Endothelial cell of umbilical vein (primary cell): Measurements from ENCODE around the gene SGCE. TPM values are rescaled to one million over a fixed set of nuclear protein-coding genes. Genes with fewer than 3 reads are reported as not detected.

Source experiments
- BruUV-seq: library from RNA; stranded (reverse); fragments of 400-500 nt; replicated peaks from 2 replicates; lab custom pipeline; 2021; lab: Mats Ljungman, UMichigan
- CTCF ChIA-PET: fragments of 300-600, 350-600 bp; sonication (Branson Sonifier 250); formaldehyde crosslinking; loops from one replicate; lab custom pipeline; 2021; ENCODE audit warnings: antibody characterized with exemption, inconsistent platforms; lab: Charles Lee
- POLR2A ChIA-PET: fragments of 300-600, 350-600 bp; sonication (Branson Sonifier 250); formaldehyde crosslinking; loops from one replicate; lab custom pipeline; 2021; ENCODE audit warnings: antibody characterized with exemption, inconsistent platforms; lab: Charles Lee
- DNase-seq: peaks from one replicate; pipeline ENCODE4 v3.0.0-alpha.2; 2011; ENCODE audit warnings: low read depth, low spot score
- FAIRE-seq: peaks from 2 replicates; lab custom pipeline; 2011; peaks lifted over from hg19 to GRCh38; lab: Jason Lieb, UNC
- H2AFZ ChIP-seq: 2 replicates; pipeline ENCODE4 v1.6.0; 2012; ENCODE audit warnings: low read depth, low read length, control low read depth, inconsistent platforms
- H3K27ac ChIP-seq: 2 replicates; pipeline ENCODE4 v1.5.1; 2011; ENCODE audit warnings: low read depth, mild to moderate bottlenecking, control low read depth, low read length, moderate library complexity; ENCODE audit not compliant: insufficient read depth
- H3K27me3 ChIP-seq, 2 experiments: 2 replicates each; pipeline versions ENCODE4 v1.6.0 to v1.6.1; 2011; ENCODE audit warnings: low read length in 2 of 2, mixed read lengths in 1 of 2; ENCODE audit not compliant: control insufficient read depth in 2 of 2, insufficient read depth in 2 of 2
- H3K36me3 ChIP-seq, 2 experiments: 2 replicates in 1 of 2; 3 replicates in 1 of 2; pipeline ENCODE4 v1.5.1; 2011; ENCODE audit warnings: low read length in 2 of 2, mild to moderate bottlenecking in 1 of 2, moderate library complexity in 1 of 2; ENCODE audit not compliant: control insufficient read depth in 2 of 2, insufficient read depth in 2 of 2; ENCODE audit errors: extremely low read depth in 1 of 2
- H3K4me1 ChIP-seq: 3 replicates; pipeline ENCODE4 v1.5.1; 2011; ENCODE audit warnings: mild to moderate bottlenecking, low read length; ENCODE audit not compliant: control insufficient read depth, insufficient read depth; ENCODE audit errors: extremely low read depth
- H3K4me2 ChIP-seq: 2 replicates; pipeline ENCODE4 v1.6.1; 2011; ENCODE audit warnings: low read length, control low read depth, mixed read lengths; ENCODE audit not compliant: insufficient read depth
- H3K4me3 ChIP-seq, 3 experiments: fragments of 200-600 bp in 1 of 3; sonication (generic), shearing (Covaris generic) in 1 of 3; replicated peaks in 1 of 3; 2 replicates each; pipeline ENCODE4 v1.5.1; 2011 to 2016; ENCODE audit warnings: control low read depth in 3 of 3, low read length in 3 of 3, mild to moderate bottlenecking in 2 of 3, inconsistent platforms in 1 of 3, low read depth in 1 of 3, moderate library complexity in 1 of 3; ENCODE audit not compliant: insufficient read depth in 1 of 3
- H3K79me2 ChIP-seq: 2 replicates; pipeline ENCODE4 v1.6.0; 2012; ENCODE audit warnings: low read length, inconsistent platforms; ENCODE audit not compliant: control insufficient read depth, insufficient read depth
- H3K9ac ChIP-seq: replicated peaks from 2 replicates; pipeline ENCODE3; 2011; ENCODE audit warnings: low read length, control low read depth; ENCODE audit not compliant: insufficient read depth; ENCODE audit errors: extremely low read depth
- H3K9me1 ChIP-seq: replicated peaks from 3 replicates; pipeline ENCODE4 v1.6.0; 2011; ENCODE audit warnings: mild to moderate bottlenecking, low read length; ENCODE audit not compliant: control insufficient read depth, insufficient read depth; ENCODE audit errors: extremely low read depth
- H3K9me3 ChIP-seq: replicated peaks from 2 replicates; pipeline ENCODE4 v1.5.1; 2012; ENCODE audit warnings: low read length, inconsistent platforms; ENCODE audit not compliant: control insufficient read depth, insufficient read depth
- H4K20me1 ChIP-seq: replicated peaks from 2 replicates; pipeline ENCODE3; 2011; ENCODE audit warnings: mild to moderate bottlenecking, low read length; ENCODE audit not compliant: control insufficient read depth, insufficient read depth; ENCODE audit errors: extremely low read depth
- EZH2 ChIP-seq: IDR thresholded peaks from 2 replicates; pipeline ENCODE4 v1.6.1; 2012; ENCODE audit warnings: borderline replicate concordance, low read depth, mild to moderate bottlenecking, moderate library complexity, low read length, inconsistent platforms; ENCODE audit not compliant: severe bottlenecking
- FOS ChIP-seq: IDR thresholded peaks from 2 replicates; pipeline ENCODE4 v1.6.1; 2011; ENCODE audit warnings: mild to moderate bottlenecking, low read length, moderate library complexity, borderline replicate concordance; ENCODE audit not compliant: insufficient read depth
- GATA2 ChIP-seq: IDR thresholded peaks from 2 replicates; pipeline ENCODE4 v1.7.0; 2011; ENCODE audit warnings: low read depth, mild to moderate bottlenecking, moderate library complexity, mixed read lengths, low read length; ENCODE audit not compliant: insufficient read length, insufficient read depth
- JUN ChIP-seq: IDR thresholded peaks from 2 replicates; pipeline ENCODE4 v1.6.1; 2011; ENCODE audit warnings: borderline replicate concordance, low read depth; ENCODE audit not compliant: insufficient read length, insufficient read depth
- MYC ChIP-seq: IDR thresholded peaks from one replicate; pipeline ENCODE4 v1.6.1; 2011; ENCODE audit warnings: mild to moderate bottlenecking, low read depth, low read length
- POLR2A ChIP-seq: IDR thresholded peaks from 2 replicates; pipeline ENCODE4 v1.6.1; 2012; ENCODE audit warnings: low read depth, mild to moderate bottlenecking, control low read depth, low read length
- POLR2AphosphoS5 ChIP-seq: IDR thresholded peaks from 2 replicates; pipeline ENCODE4 v1.6.1; 2012; ENCODE audit warnings: low read depth, mild to moderate bottlenecking, control low read depth, low read length, moderate library complexity; ENCODE audit not compliant: insufficient read depth
- dilution Hi-C: fragments of 300-500 bp; cut with MboI; formaldehyde crosslinking; loops from one replicate; pipeline ENCODE4 v1.15.0; 2019; ENCODE audit warnings: low sequenced_read_pairs; ENCODE audit not compliant: extremely low pct_ligation_motif_present
- intact Hi-C: fragments of 100-400 bp; cut with micrococcal nuclease; formaldehyde crosslinking; loops from one replicate; pipeline ENCODE4 v1.10.0; 2022
- polyA plus RNA-seq, 4 experiments: library from polyadenylated mRNA; depleted of rRNA in 3 of 4; stranded (reverse) in 3 of 4; unstranded in 1 of 4; fragments of >200 nt; gene quantifications; 2 replicates each; pipeline versions ENCODE4 v1.2.1 to v1.2.3, GENCODE V29; 2011 to 2012; ENCODE audit warnings: missing spikeins in 1 of 4
- total RNA-seq: library from RNA; stranded (reverse); gene quantifications from 2 replicates; pipeline ENCODE4 v1.2.3, GENCODE V29; 2021
- TF ChIP-seq, protein P1 (sequence below): IDR thresholded peaks from 2 replicates; pipeline ENCODE4 v1.6.1; 2011; ENCODE audit not compliant: insufficient read depth, insufficient read length
- TF ChIP-seq, protein P2 (sequence below), 2 donors: IDR thresholded peaks; 1 replicate in 1 of 2; 2 replicates in 1 of 2; pipeline ENCODE4 v1.5.1; 2011; ENCODE audit warnings: low read length in 2 of 2, mild to moderate bottlenecking in 2 of 2, moderate library complexity in 2 of 2, control low read depth in 1 of 2, inconsistent platforms in 1 of 2, low read depth in 1 of 2; ENCODE audit not compliant: insufficient read depth in 1 of 2; ENCODE audit errors: extremely low read depth in 1 of 2

SGCE gene
- total and polyA plus RNA-seq, 2 donors (not counting 3 experiments of a cell fraction or from before 2014, with no cell fraction given), result 46.8 to 53.3 TPM

DNA sequence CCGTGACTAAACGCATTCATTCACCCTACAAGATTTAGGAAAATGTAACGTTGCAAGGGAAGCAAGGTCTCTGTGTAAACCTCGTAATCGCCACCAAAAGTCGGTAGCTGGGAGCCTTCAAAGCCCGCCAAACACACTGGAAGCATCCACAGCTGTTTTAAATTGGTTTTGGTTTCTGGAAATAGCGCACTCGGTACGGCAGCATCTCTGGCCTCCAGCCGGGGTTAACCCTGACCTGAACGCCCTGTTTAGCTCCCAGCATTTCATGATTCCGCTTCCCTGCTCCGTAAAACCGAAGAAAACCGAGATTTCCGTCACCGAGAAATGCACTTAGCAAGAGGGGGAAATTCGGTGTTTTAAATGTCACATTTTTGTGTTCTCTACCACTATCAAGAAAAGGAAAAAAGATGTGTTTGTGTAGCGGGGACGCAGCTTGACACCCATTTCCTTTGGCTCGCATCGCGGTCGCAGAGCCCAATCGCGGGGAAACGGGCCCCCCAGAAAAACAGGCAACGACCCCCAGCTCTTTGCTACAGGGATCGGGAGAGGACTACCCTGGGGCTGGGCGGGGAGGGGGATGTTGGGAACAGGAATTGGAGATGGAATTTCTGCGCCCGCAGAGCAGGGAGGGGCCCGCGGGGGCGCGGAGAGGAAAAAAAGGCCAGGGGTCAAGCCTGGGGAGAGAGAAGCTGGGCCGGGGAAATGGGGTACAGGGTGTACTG lies 646 bp downstream of the SGCE start:
- no peaks in the 10 kb centered on the region for H3K9me1 ChIP-seq
- ChIA-PET POLR2A (no interaction called here), CTCF (interaction anchor here (0.8 to 3.5 kb wide), 17 partner anchors 10 to 823 kb away, joined by 3 to 76 read pairs (median 4); no protein-coding TSS in a partner anchor)
- H3K27ac ChIP-seq, result peak overlapping the region; percentile 27
- H3K9me3 ChIP-seq, result no peaks in the 10 kb centered on the region
- H3K9ac ChIP-seq, result peak overlapping the region; percentile 91
- H3K4me2 ChIP-seq, result peak overlapping the region; percentile 98
- DNase-seq, result peak; percentile 42
- no peaks in the 10 kb centered on the region for H4K20me1 ChIP-seq
- FAIRE-seq, result no peak
- intact Hi-C loops, result loop anchor here (1.0 to 5.0 kb wide), 9 partner anchors 23 to 822 kb away; partner anchors contain the start of gene PPP1R9A
- no TSS peak for BruUV-seq
- H3K27me3 ChIP-seq, result no peaks in the 10 kb centered on the region
- no peak for TF ChIP-seq POLR2A
- TF ChIP-seq, protein P1, sequence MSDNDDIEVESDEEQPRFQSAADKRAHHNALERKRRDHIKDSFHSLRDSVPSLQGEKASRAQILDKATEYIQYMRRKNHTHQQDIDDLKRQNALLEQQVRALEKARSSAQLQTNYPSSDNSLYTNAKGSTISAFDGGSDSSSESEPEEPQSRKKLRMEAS, result no peak
- no peak for TF ChIP-seq JUN
- TF ChIP-seq, protein P2, sequence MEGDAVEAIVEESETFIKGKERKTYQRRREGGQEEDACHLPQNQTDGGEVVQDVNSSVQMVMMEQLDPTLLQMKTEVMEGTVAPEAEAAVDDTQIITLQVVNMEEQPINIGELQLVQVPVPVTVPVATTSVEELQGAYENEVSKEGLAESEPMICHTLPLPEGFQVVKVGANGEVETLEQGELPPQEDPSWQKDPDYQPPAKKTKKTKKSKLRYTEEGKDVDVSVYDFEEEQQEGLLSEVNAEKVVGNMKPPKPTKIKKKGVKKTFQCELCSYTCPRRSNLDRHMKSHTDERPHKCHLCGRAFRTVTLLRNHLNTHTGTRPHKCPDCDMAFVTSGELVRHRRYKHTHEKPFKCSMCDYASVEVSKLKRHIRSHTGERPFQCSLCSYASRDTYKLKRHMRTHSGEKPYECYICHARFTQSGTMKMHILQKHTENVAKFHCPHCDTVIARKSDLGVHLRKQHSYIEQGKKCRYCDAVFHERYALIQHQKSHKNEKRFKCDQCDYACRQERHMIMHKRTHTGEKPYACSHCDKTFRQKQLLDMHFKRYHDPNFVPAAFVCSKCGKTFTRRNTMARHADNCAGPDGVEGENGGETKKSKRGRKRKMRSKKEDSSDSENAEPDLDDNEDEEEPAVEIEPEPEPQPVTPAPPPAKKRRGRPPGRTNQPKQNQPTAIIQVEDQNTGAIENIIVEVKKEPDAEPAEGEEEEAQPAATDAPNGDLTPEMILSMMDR (IDR thresholded peaks at IDR 0.05; ENCODE audit: extremely low read depth in 1 of 2, insufficient read depth in 1 of 2, low read depth in 1 of 2, low read length in 2 of 2), result no peak
- TF ChIP-seq EZH2, result no peak
- no peak for TF ChIP-seq FOS
- TF ChIP-seq MYC, result no peak
- TF ChIP-seq GATA2, result no peak
- TF ChIP-seq POLR2AphosphoS5, result no peak
- dilution Hi-C loops, result no loop called here
- H3K36me3 ChIP-seq, result no peaks in the 10 kb centered on the region
- H3K4me3 ChIP-seq, result peak overlapping the region; percentile 70 to 98 (median 86)
- H2AFZ ChIP-seq, result peak overlapping the region; percentile 72
- H3K4me1 ChIP-seq, result peaks cover 20% of the 10 kb centered on the region
- peaks cover 2% of the 10 kb centered on the region for H3K79me2 ChIP-seq
